Smooth muscle cell (in vitro differentiated cells): ENCODE measurements around the gene KDM3A. TPM values are rescaled to one million over a fixed set of nuclear protein-coding genes. Genes with fewer than 3 reads are reported as not detected.

ENCODE experiments used
- DNase-seq: peaks from one replicate; lab custom pipeline; 2025; ENCODE audit not compliant: unreplicated experiment; lab: John Stamatoyannopoulos, UW
- H2AFZ ChIP-seq: fragments of 200-600 bp; sonication (generic); 2 replicates; pipeline ENCODE4 v1.6.0; 2016; ENCODE audit warnings: antibody characterized with exemption, low read depth, mild to moderate bottlenecking
- H3F3A ChIP-seq: fragments of 200-600 bp; sonication (generic); 2 replicates; pipeline ENCODE4 v1.6.0; 2017; ENCODE audit warnings: antibody characterized with exemption, low read depth
- H3K27ac ChIP-seq: fragments of 200-600 bp; sonication (generic); 2 replicates; pipeline ENCODE4 v1.5.1; 2016; ENCODE audit warnings: low read depth, mild to moderate bottlenecking
- H3K27me3 ChIP-seq: fragments of 200-600 bp; sonication (generic); 2 replicates; pipeline ENCODE4 v1.6.1; 2016; ENCODE audit warnings: low read depth, mild to moderate bottlenecking
- H3K36me3 ChIP-seq: fragments of 200-600 bp; sonication (generic); 2 replicates; pipeline ENCODE4 v1.5.1; 2016; ENCODE audit warnings: low read depth
- H3K4me1 ChIP-seq: fragments of 200-600 bp; sonication (generic); 2 replicates; pipeline ENCODE4 v1.5.1; 2016; ENCODE audit warnings: low read depth
- H3K4me2 ChIP-seq: fragments of 200-600 bp; sonication (generic); 2 replicates; pipeline ENCODE4 v1.6.0; 2016; ENCODE audit warnings: mild to moderate bottlenecking
- H3K4me3 ChIP-seq: fragments of 200-600 bp; sonication (generic); 2 replicates; pipeline ENCODE4 v1.5.1; 2016; ENCODE audit warnings: mild to moderate bottlenecking
- H3K79me2 ChIP-seq: fragments of 200-600 bp; sonication (generic); 2 replicates; pipeline ENCODE4 v1.6.0; 2016; ENCODE audit warnings: low read depth, mild to moderate bottlenecking
- H3K9ac ChIP-seq: fragments of 200-600 bp; sonication (generic); 2 replicates; pipeline ENCODE4 v1.6.0; 2016; ENCODE audit warnings: low read depth
- H3K9me3 ChIP-seq: fragments of 200-600 bp; sonication (generic); replicated peaks from 2 replicates; pipeline ENCODE4 v1.5.1; 2016; ENCODE audit warnings: low read depth
- H4K20me1 ChIP-seq: fragments of 200-600 bp; sonication (generic); 2 replicates; pipeline ENCODE4 v1.6.0; 2016; ENCODE audit warnings: low read depth
- WGBS: methylation state at CpG from one replicate; pipeline ENCODE4 v1.1.7; 2016; ENCODE audit warnings: low lambda C conversion rate; 5-methylcytosine and 5-hydroxymethylcytosine counted together
- polyA plus RNA-seq: library from polyadenylated mRNA; unstranded; fragments of >200 nt; fragmentation: Nextera tagmentation; extraction: Ambion mirVana; gene quantifications from 2 replicates; pipeline ENCODE4 v1.2.1, GENCODE V29; 2016
- total RNA-seq: library from RNA; depleted of rRNA; stranded (reverse); fragments of >200 nt; gene quantifications from 2 replicates; pipeline ENCODE4 v1.2.3, GENCODE V29; 2014
- TF ChIP-seq, protein P1 (sequence below): fragments of 200-600 bp; sonication (generic); IDR thresholded peaks from 2 replicates; pipeline ENCODE4 v1.5.1; 2017; ENCODE audit warnings: borderline replicate concordance, mild to moderate bottlenecking, antibody characterized with exemption; ENCODE audit not compliant: insufficient read depth, poor library complexity, severe bottlenecking

KDM3A gene
- total and polyA plus RNA-seq, 2 experiments from 2014 or later = 19.6 to 57.5 TPM

- no peak overlapping the region for H3K27ac ChIP-seq
Measured at GRCh38 chr2:86512892-86513291, 71.7 kb downstream of the KDM3A start.

GRCh38 chr2:86513948-86514660 is 72.9 kb downstream of the KDM3A start:
- H3K36me3 ChIP-seq = no peaks in the 10 kb centered on the region
- H4K20me1 ChIP-seq = no peaks in the 10 kb centered on the region
- H3F3A ChIP-seq = no peaks in the 10 kb centered on the region
- H3K27me3 ChIP-seq = no peaks in the 10 kb centered on the region
- no peak overlapping the region for H3K27ac ChIP-seq
- H3K4me1 ChIP-seq = no peaks in the 10 kb centered on the region
- no peaks in the 10 kb centered on the region for H3K9me3 ChIP-seq
- H3K4me2 ChIP-seq = no peak overlapping the region
- TF ChIP-seq, protein P1, sequence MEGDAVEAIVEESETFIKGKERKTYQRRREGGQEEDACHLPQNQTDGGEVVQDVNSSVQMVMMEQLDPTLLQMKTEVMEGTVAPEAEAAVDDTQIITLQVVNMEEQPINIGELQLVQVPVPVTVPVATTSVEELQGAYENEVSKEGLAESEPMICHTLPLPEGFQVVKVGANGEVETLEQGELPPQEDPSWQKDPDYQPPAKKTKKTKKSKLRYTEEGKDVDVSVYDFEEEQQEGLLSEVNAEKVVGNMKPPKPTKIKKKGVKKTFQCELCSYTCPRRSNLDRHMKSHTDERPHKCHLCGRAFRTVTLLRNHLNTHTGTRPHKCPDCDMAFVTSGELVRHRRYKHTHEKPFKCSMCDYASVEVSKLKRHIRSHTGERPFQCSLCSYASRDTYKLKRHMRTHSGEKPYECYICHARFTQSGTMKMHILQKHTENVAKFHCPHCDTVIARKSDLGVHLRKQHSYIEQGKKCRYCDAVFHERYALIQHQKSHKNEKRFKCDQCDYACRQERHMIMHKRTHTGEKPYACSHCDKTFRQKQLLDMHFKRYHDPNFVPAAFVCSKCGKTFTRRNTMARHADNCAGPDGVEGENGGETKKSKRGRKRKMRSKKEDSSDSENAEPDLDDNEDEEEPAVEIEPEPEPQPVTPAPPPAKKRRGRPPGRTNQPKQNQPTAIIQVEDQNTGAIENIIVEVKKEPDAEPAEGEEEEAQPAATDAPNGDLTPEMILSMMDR = no peak
- H3K9ac ChIP-seq = no peak overlapping the region
- H3K79me2 ChIP-seq = no peaks in the 10 kb centered on the region
- WGBS = 95% methylated on average over 5 of the region's 5 CpGs
- no peak for DNase-seq
- no peak overlapping the region for H3K4me3 ChIP-seq
- no peak overlapping the region for H2AFZ ChIP-seq

More at GRCh38 chr2:86512892-86513291, 71.7 kb downstream of the KDM3A start:
- TF ChIP-seq, protein P1 = no peak
- Histone ChIP-seq H3K4me2 (no peak overlapping the region), H3K79me2 (no peaks in the 10 kb centered on the region), H3K4me1 (no peaks in the 10 kb centered on the region), H3K36me3 (no peaks in the 10 kb centered on the region), H3F3A (no peaks in the 10 kb centered on the region), H3K9ac (no peak overlapping the region), H3K27me3 (no peaks in the 10 kb centered on the region), H3K4me3 (no peak overlapping the region), H4K20me1 (no peaks in the 10 kb centered on the region), H2AFZ (no peak overlapping the region), H3K9me3 (no peaks in the 10 kb centered on the region)
- 99% methylated on average over 2 of the region's 2 CpGs for WGBS
- DNase-seq = no peak

DNA sequence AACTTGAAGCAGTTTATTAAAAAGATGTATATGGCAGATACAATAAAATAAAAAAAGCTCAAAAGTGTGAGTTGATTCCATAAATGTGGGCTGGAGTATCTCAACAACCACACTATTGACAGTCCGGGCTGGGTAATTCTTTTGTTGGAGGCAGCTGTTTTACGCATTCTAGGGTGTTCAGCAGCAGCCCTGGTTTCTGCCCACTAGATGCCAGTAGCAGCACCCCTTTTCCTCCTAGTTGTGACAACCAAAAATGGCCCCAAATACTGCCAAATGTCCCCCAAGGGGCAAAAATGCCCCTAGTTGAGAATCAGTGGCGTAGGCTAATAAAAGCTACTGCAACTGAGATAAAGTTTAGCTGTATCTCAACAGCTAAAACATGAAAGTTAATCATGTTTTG is 77.3 kb downstream of the KDM3A start:
- Histone ChIP-seq H3K9me3 (peaks cover 4% of the 10 kb centered on the region), H3K36me3 (no peaks in the 10 kb centered on the region), H4K20me1 (no peaks in the 10 kb centered on the region), H3K9ac (no peak overlapping the region), H3F3A (no peaks in the 10 kb centered on the region), H3K27me3 (no peaks in the 10 kb centered on the region), H3K79me2 (no peaks in the 10 kb centered on the region), H3K4me2 (no peak overlapping the region), H2AFZ (no peak overlapping the region), H3K4me1 (no peaks in the 10 kb centered on the region), H3K27ac (no peak overlapping the region), H3K4me3 (no peak overlapping the region)
- 91% methylated on average over 3 of the region's 3 CpGs for WGBS
- TF ChIP-seq, protein P1 = no peak
- DNase-seq = no peak

DNA sequence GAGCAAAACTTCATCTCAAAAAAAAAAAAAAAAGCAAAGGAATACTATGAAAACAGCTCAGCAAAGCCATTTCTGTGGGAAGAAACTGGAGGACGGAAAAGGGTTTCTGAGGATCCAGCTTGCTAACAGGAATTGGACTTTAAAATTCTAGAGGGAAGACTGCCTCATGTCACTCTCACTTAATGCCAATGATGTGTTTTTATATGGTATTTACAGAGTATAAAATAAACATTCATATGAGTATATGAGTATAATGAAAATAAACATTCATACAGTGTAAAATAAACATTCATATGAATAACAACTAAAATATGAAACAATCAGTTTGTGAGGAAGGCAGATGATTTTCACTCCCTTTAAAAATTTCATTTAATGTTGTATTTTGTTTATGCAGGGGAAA is 78.2 kb downstream of the KDM3A start:
- Histone ChIP-seq H3F3A (no peaks in the 10 kb centered on the region), H3K36me3 (no peaks in the 10 kb centered on the region), H3K4me3 (no peak overlapping the region), H4K20me1 (no peaks in the 10 kb centered on the region), H3K4me2 (no peak overlapping the region), H3K27me3 (no peaks in the 10 kb centered on the region), H3K79me2 (no peaks in the 10 kb centered on the region), H3K9ac (no peak overlapping the region), H2AFZ (no peak overlapping the region), H3K27ac (no peak overlapping the region), H3K4me1 (no peaks in the 10 kb centered on the region), H3K9me3 (peaks cover 4% of the 10 kb centered on the region)
- no peak for DNase-seq
- whole genome bisulfite sequencing = 100% methylated on average over 1 of the region's 1 CpG
- TF ChIP-seq, protein P1 = no peak
